HepG2 (cell line): ENCODE data around the gene PRR22. TPM values are rescaled to one million over a fixed set of nuclear protein-coding genes. Genes with fewer than 3 reads are reported as not detected.

ENCODE experiments used
- DDIT3 ChIP-seq: sonication (generic); formaldehyde crosslinking; IDR thresholded peaks from 2 replicates; pipeline ENCODE4 v1.4.0; 2020; ENCODE audit warnings: mild to moderate bottlenecking, missing genetic modification reagents
- ERF ChIP-seq: IDR thresholded peaks from 2 replicates; pipeline ENCODE4 v1.6.1; 2018; ENCODE audit warnings: missing biosample characterization, missing genetic modification reagents
- FLYWCH1 ChIP-seq: sonication (generic); formaldehyde crosslinking; IDR thresholded peaks from 2 replicates; pipeline ENCODE4 v1.8.1; 2023; ENCODE audit warnings: mild to moderate bottlenecking, missing genetic modification reagents
- FOXP1 ChIP-seq, 2 experiments: fragments of 450-650 bp in 1 of 2; IDR thresholded peaks; 2 replicates each; pipeline ENCODE4 v1.6.1; 2017 to 2018; ENCODE audit warnings: antibody characterized with exemption in 1 of 2
- HNRNPK ChIP-seq: fragments of 200-400 bp; formaldehyde crosslinking; IDR thresholded peaks from 2 replicates; pipeline ENCODE4 v1.6.1; 2018; ENCODE audit warnings: low read length, low read depth, moderate library complexity, mild to moderate bottlenecking; ENCODE audit not compliant: poor library complexity, severe bottlenecking
- HNRNPL ChIP-seq: fragments of 200-400 bp; formaldehyde crosslinking; IDR thresholded peaks from 2 replicates; pipeline ENCODE4 v1.6.1; 2017; ENCODE audit warnings: mild to moderate bottlenecking, low read depth, low read length
- KLF6 ChIP-seq: IDR thresholded peaks from 2 replicates; pipeline ENCODE4 v1.8.0; 2016; ENCODE audit warnings: missing biosample characterization, missing genetic modification reagents
- MAFG ChIP-seq: sonication (generic); formaldehyde crosslinking; IDR thresholded peaks from 2 replicates; pipeline ENCODE4 v1.5.1; 2020; ENCODE audit warnings: mild to moderate bottlenecking, missing genetic modification reagents
- MXI1 ChIP-seq: IDR thresholded peaks from 3 replicates; pipeline ENCODE4 v1.6.1; 2012; ENCODE audit warnings: low read depth, low read length, inconsistent platforms, borderline replicate concordance
- NR1H2 ChIP-seq: sonication (generic); formaldehyde crosslinking; IDR thresholded peaks from 2 replicates; pipeline ENCODE4 v1.8.1; 2022; ENCODE audit warnings: low read depth, missing genetic modification reagents, borderline replicate concordance
- PHB2 ChIP-seq: fragments of 450-650 bp; IDR thresholded peaks from 2 replicates; pipeline ENCODE4 v1.6.1; 2018; ENCODE audit not compliant: partially characterized antibody
- RFXANK ChIP-seq: IDR thresholded peaks from 2 replicates; pipeline ENCODE4 v1.6.1; 2016
- SAP130 ChIP-seq: IDR thresholded peaks from 2 replicates; pipeline ENCODE4 v1.6.1; 2016; ENCODE audit warnings: low read depth
- TCF7L2 ChIP-seq: IDR thresholded peaks from 2 replicates; pipeline ENCODE4 v1.6.1; 2011; ENCODE audit warnings: mild to moderate bottlenecking, low read depth, low read length, moderate library complexity
- THAP11 ChIP-seq: IDR thresholded peaks from 2 replicates; pipeline ENCODE4 v1.6.1; 2016; ENCODE audit warnings: missing biosample characterization, missing genetic modification reagents
- ZKSCAN8 ChIP-seq: IDR thresholded peaks from 2 replicates; pipeline ENCODE4 v1.6.1; 2016; ENCODE audit warnings: borderline replicate concordance, missing genetic modification reagents, missing compliant biosample characterization
- ZNF331 ChIP-seq: sonication (generic); formaldehyde crosslinking; IDR thresholded peaks from 2 replicates; pipeline ENCODE4 v1.4.0; 2020; ENCODE audit warnings: missing genetic modification reagents
- ZNF619 ChIP-seq: sonication (generic); formaldehyde crosslinking; IDR thresholded peaks from 2 replicates; pipeline ENCODE4 v1.4.0; 2020; ENCODE audit warnings: mild to moderate bottlenecking, missing genetic modification reagents
- ZNF781 ChIP-seq: sonication (generic); formaldehyde crosslinking; IDR thresholded peaks from 2 replicates; pipeline ENCODE4 v1.5.1; 2020; ENCODE audit warnings: borderline replicate concordance, mild to moderate bottlenecking, missing genetic modification reagents; ENCODE audit errors: not compliant biosample characterization
- polyA plus RNA-seq, 8 experiments: library from polyadenylated mRNA; depleted of rRNA in 3 of 8; stranded (reverse) in 7 of 8; unstranded in 1 of 8; fragments of >200 nt; fragmentation: Illumina TruSeq in 4 of 8; extraction: Trizol in 4 of 8; gene quantifications; 2 replicates each; pipeline versions ENCODE4 v1.2.1 to v1.2.3, GENCODE V29; 2011 to 2016; ENCODE audit warnings: low read depth in 4 of 8, missing spikeins in 1 of 8, mixed read lengths in 1 of 8; ENCODE audit not compliant: insufficient read depth in 1 of 8
- total RNA-seq, 5 experiments: library from RNA; depleted of rRNA; stranded (reverse); fragments of >200 nt; fragmentation: Illumina TruSeq; extraction: Trizol; gene quantifications; 2 replicates each; pipeline ENCODE4 v1.2.3, GENCODE V29; 2016; ENCODE audit warnings: low read depth in 1 of 5
- TF ChIP-seq, protein P1 (sequence below): sonication (generic); formaldehyde crosslinking; IDR thresholded peaks from 2 replicates; pipeline ENCODE4 v1.9.0; 2022; ENCODE audit warnings: low read depth, missing genetic modification reagents
- TF ChIP-seq, protein P2 (sequence below): sonication (generic); formaldehyde crosslinking; IDR thresholded peaks from 2 replicates; pipeline ENCODE4 v1.8.1; 2023; ENCODE audit warnings: mild to moderate bottlenecking, moderate library complexity, missing genetic modification reagents
- TF ChIP-seq, protein P3 (sequence below): fragments of 450-650 bp; IDR thresholded peaks from 2 replicates; pipeline ENCODE4 v1.6.1; 2017
- TF ChIP-seq, protein P4 (sequence below): sonication (generic); formaldehyde crosslinking; IDR thresholded peaks from 2 replicates; pipeline ENCODE4 v1.4.0; 2020; ENCODE audit warnings: missing genetic modification reagents, mild to moderate bottlenecking, borderline replicate concordance

PRR22 gene
- total and polyA plus RNA-seq, 2 of the 13 experiments (the other 11 are each of a cell fraction or from before 2014, with no cell fraction given): 0.84 to 2.3 TPM

DNA sequence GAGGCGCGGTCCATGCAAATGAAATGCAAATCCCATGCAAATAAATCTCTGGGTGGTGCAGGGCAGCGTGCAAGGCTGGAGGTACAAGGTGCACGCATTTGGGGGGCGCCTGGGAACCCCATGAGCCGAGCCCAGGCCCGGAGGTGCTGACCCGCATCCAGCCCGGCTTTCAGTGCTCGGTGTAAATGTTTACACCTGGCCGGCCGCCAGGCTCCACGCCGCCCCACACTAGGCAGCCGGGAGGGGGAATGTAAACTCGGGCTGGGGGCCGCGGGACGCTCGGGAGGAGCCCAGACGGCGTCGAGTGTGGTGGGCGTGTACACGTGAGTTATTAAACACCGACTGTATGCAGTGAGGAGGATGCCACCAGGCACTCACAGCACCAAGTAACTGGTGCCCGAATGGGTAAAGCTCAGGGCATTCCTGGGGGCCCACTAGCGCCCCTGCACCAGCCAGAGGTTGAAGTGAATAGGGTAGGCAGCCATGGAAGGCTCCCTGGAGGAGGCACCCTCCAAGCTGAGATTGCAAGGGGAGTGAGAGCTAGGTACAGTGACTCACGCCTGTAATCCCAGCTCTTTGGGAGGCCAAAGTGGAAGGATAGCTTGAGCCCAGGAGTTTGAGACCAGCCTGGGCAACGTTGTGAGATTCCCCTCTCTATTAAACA, 37.8 kb upstream of the PRR22 start (continued):
- TF ChIP-seq ERF (CRISPR knock-in tag) (peak; percentile 39; the same call in 1 of the 2 replicates), SAP130 (CRISPR knock-in tag) (peak; percentile 43), KLF6 (CRISPR knock-in tag) (no peak), ZNF331 (no peak), PHB2 (no peak), FLYWCH1 (no peak), MXI1 (no peak), HNRNPL (peak; percentile 79; the same call in 1 of the 2 replicates), ZKSCAN8 (CRISPR knock-in tag) (peak; percentile 99), RFXANK (CRISPR knock-in tag) (no peak), MAFG (CRISPR knock-in tag) (no peak), FOXP1 (IDR thresholded peaks at IDR 0.05) (no peak), FOXP1 (CRISPR knock-in tag; IDR thresholded peaks at IDR 0.05) (no peak), DDIT3 (CRISPR knock-in tag) (no peak), THAP11 (peak; percentile 16; the same call in 1 of the 2 replicates), TCF7L2 (no peak), ZNF781 (CRISPR knock-in tag) (no peak), HNRNPK (no peak), NR1H2 (CRISPR knock-in tag) (no peak), ZNF619 (no peak)
- TF ChIP-seq, protein P1, sequence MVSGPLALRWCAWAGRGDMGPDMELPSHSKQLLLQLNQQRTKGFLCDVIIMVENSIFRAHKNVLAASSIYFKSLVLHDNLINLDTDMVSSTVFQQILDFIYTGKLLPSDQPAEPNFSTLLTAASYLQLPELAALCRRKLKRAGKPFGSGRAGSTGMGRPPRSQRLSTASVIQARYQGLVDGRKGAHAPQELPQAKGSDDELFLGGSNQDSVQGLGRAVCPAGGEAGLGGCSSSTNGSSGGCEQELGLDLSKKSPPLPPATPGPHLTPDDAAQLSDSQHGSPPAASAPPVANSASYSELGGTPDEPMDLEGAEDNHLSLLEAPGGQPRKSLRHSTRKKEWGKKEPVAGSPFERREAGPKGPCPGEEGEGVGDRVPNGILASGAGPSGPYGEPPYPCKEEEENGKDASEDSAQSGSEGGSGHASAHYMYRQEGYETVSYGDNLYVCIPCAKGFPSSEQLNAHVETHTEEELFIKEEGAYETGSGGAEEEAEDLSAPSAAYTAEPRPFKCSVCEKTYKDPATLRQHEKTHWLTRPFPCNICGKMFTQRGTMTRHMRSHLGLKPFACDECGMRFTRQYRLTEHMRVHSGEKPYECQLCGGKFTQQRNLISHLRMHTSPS (CRISPR knock-in tag): peak; percentile 39; the same call in 1 of the 2 replicates
- TF ChIP-seq, protein P2, sequence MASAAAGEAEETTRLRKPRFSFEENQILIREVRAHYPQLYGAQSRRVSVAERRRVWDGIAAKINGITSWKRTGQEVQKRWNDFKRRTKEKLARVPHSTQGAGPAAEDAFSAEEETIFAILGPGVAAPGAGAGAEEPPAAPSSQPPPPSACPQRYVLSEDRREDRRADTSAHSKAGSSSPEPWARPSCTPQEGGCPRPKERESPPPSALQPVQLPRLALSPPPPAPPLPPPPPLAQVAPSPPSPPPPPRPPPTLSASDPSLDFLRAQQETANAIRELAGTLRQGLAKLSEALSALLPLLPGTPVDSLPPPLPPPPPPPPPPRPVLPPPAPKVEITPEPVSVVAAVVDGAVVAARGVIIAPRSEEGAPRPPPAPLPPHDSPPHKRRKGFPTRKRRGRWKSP (CRISPR knock-in tag): peak; percentile 31
- TF ChIP-seq, protein P3, sequence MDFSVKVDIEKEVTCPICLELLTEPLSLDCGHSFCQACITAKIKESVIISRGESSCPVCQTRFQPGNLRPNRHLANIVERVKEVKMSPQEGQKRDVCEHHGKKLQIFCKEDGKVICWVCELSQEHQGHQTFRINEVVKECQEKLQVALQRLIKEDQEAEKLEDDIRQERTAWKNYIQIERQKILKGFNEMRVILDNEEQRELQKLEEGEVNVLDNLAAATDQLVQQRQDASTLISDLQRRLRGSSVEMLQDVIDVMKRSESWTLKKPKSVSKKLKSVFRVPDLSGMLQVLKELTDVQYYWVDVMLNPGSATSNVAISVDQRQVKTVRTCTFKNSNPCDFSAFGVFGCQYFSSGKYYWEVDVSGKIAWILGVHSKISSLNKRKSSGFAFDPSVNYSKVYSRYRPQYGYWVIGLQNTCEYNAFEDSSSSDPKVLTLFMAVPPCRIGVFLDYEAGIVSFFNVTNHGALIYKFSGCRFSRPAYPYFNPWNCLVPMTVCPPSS: no peak
- TF ChIP-seq, protein P4, sequence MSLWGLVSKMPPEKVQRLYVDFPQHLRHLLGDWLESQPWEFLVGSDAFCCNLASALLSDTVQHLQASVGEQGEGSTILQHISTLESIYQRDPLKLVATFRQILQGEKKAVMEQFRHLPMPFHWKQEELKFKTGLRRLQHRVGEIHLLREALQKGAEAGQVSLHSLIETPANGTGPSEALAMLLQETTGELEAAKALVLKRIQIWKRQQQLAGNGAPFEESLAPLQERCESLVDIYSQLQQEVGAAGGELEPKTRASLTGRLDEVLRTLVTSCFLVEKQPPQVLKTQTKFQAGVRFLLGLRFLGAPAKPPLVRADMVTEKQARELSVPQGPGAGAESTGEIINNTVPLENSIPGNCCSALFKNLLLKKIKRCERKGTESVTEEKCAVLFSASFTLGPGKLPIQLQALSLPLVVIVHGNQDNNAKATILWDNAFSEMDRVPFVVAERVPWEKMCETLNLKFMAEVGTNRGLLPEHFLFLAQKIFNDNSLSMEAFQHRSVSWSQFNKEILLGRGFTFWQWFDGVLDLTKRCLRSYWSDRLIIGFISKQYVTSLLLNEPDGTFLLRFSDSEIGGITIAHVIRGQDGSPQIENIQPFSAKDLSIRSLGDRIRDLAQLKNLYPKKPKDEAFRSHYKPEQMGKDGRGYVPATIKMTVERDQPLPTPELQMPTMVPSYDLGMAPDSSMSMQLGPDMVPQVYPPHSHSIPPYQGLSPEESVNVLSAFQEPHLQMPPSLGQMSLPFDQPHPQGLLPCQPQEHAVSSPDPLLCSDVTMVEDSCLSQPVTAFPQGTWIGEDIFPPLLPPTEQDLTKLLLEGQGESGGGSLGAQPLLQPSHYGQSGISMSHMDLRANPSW (CRISPR knock-in tag): no peak
